PC-3 (cell line): ENCODE measurements around the gene MLXIPL. TPM values are rescaled to one million over a fixed set of nuclear protein-coding genes. Genes with fewer than 3 reads are reported as not detected.
A peak's percentile ranks its signal among the peaks of the same experiment; 100 is the strongest.

Experiments used
- ATAC-seq: fragments of 200-7000 bp; cut with Tn5 transposase; 2 replicates; pipeline ENCODE4 v1.9.1; 2020; ENCODE audit warnings: mild to moderate bottlenecking, moderate library complexity
- BruUV-seq: library from RNA; stranded (reverse); fragments of 400-500 nt; replicated peaks from 2 replicates; lab custom pipeline; 2021; lab: Mats Ljungman, UMichigan
- CTCF ChIA-PET: fragments of 300-600 bp; sonication (Branson Sonifier 250); formaldehyde crosslinking; loops from one replicate; lab custom pipeline; 2022; ENCODE audit warnings: antibody characterized with exemption; lab: Charles Lee
- POLR2A ChIA-PET: fragments of 300-600 bp; sonication (Branson Sonifier 250); formaldehyde crosslinking; loops from one replicate; lab custom pipeline; 2022; ENCODE audit warnings: antibody characterized with exemption; ENCODE audit not compliant: unreplicated experiment; lab: Charles Lee
- DNase-seq: peaks from one replicate; pipeline ENCODE4 v3.0.0-alpha.2; 2015
- H2AFZ ChIP-seq: fragments of 300-600 bp; sonication (generic); 2 replicates; pipeline ENCODE4 v1.6.0; 2016; ENCODE audit warnings: antibody characterized with exemption, low read length
- H3F3A ChIP-seq: fragments of 300-600 bp; sonication (generic); one replicate; pipeline ENCODE4 v1.6.0; 2017; ENCODE audit warnings: antibody characterized with exemption, low read length, control low read depth, mild to moderate bottlenecking; ENCODE audit not compliant: unreplicated experiment
- H3K27ac ChIP-seq: fragments of 300-600 bp; sonication (generic); 2 replicates; pipeline ENCODE4 v1.5.1; 2016; ENCODE audit warnings: mild to moderate bottlenecking, low read length
- H3K27me3 ChIP-seq: fragments of 300-600 bp; sonication (generic); 2 replicates; pipeline ENCODE4 v1.6.1; 2016; ENCODE audit warnings: low read length, mixed read lengths
- H3K36me3 ChIP-seq: fragments of 300-600 bp; sonication (generic); 2 replicates; pipeline ENCODE4 v1.6.1; 2016; ENCODE audit warnings: low read depth, mixed run types, low read length, mixed read lengths
- H3K4me1 ChIP-seq: fragments of 300-600 bp; sonication (generic); 2 replicates; pipeline ENCODE4 v1.5.1; 2016; ENCODE audit warnings: low read length; ENCODE audit not compliant: insufficient read depth
- H3K4me2 ChIP-seq: fragments of 300-600 bp; sonication (generic); 2 replicates; pipeline ENCODE4 v1.6.0; 2016; ENCODE audit warnings: low read length
- H3K4me3 ChIP-seq: fragments of 300-600 bp; sonication (generic); 2 replicates; pipeline ENCODE4 v1.5.1; 2016; ENCODE audit warnings: mild to moderate bottlenecking, low read length, mixed read lengths
- H3K79me2 ChIP-seq: fragments of 300-600 bp; sonication (generic); 2 replicates; pipeline ENCODE4 v1.6.1; 2017; ENCODE audit warnings: low read length, mixed read lengths
- H3K9ac ChIP-seq: fragments of 300-600 bp; sonication (generic); 2 replicates; pipeline ENCODE4 v1.6.0; 2016; ENCODE audit warnings: mild to moderate bottlenecking, low read length
- H3K9me2 ChIP-seq: fragments of 300-600 bp; sonication (generic); replicated peaks from 2 replicates; pipeline ENCODE4 v1.6.1; 2016; ENCODE audit warnings: mixed run types, low read length, mixed read lengths
- H3K9me3 ChIP-seq: fragments of 300-600 bp; sonication (generic); 2 replicates; pipeline ENCODE4 v1.6.1; 2016; ENCODE audit warnings: low read length, mixed read lengths
- H4K20me1 ChIP-seq: fragments of 300-600 bp; sonication (generic); 2 replicates; pipeline ENCODE4 v1.6.1; 2016; ENCODE audit warnings: low read length, mixed read lengths
- EZH2 ChIP-seq: fragments of 300-600 bp; sonication (generic); IDR thresholded peaks from one replicate; pipeline ENCODE4 v1.6.1; 2017; ENCODE audit warnings: antibody characterized with exemption, mild to moderate bottlenecking, low read length; ENCODE audit not compliant: unreplicated experiment
- EZH2phosphoT487 ChIP-seq: fragments of 300-600 bp; sonication (generic); IDR thresholded peaks from 2 replicates; pipeline ENCODE4 v1.6.1; 2018; ENCODE audit warnings: mild to moderate bottlenecking, antibody characterized with exemption, low read length, borderline replicate concordance
- intact Hi-C: fragments of 100-400 bp; cut with micrococcal nuclease; formaldehyde crosslinking; loops from 2 replicates; pipeline ENCODE4 v1.9.0; 2023
- total RNA-seq: library from RNA; depleted of rRNA; stranded (reverse); fragments of >200 nt; gene quantifications from 2 replicates; pipeline ENCODE4 v1.2.3, GENCODE V29; 2014
- TF ChIP-seq, protein P1 (sequence below): fragments of 300-600 bp; sonication (generic); conservative IDR thresholded peaks from 2 replicates; pipeline ENCODE4 v1.5.1; 2017; ENCODE audit warnings: antibody characterized with exemption, low read depth, mild to moderate bottlenecking, low read length

The MLXIPL gene
- total RNA-seq, 1 experiment from 2014 or later, result 4.7 TPM

DNA sequence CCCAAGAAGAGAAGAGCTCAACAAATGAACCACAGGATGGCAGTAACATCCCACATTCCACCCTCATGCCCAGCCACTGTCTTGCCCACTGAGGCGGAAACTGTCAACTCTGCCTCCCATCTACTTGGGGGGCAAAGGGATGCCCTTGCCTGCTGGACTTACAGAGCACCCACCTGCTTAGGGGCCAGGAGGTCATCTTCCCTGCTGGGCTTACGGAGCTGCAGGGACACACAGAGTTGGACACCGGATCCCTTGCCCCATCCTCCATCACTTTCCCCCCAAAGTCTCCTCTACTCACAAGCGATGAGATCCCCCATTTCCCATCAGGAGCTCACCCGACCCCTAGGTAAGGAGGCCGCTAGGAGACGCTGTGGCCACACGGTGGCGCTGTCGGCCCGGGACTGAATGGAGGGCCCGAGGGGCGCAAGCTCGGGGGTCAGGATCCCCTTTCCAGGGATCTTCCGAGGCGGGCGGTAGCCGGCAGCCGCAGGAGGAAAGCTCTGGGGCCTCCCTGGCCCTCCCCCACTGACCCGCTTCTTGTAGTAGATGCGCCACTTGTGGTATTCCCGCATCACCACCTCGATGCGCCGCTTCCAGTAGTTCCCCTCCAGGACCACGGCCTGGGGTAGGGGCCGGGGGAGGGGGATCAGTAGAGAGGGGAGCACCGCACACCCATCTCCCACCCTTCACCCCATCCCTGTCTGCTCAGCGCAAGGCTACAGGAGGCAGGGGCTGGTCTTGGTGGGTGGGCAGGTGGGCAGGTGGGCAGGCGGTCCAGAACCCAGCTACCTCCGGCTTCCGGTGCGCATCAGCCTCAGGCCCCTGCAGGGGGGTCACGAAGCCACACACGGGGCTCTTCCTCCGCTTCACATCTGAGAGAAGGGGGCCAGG, 17.3 kb downstream of the MLXIPL start:
- Histone ChIP-seq H3K4me2 (peak overlapping the region; percentile 13; the same call in 1 of the 2 replicates), H3K4me1 (no peaks in the 10 kb centered on the region), H3K9me3 (no peaks in the 10 kb centered on the region), H4K20me1 (no peaks in the 10 kb centered on the region), H3K9me2 (no peaks in the 10 kb centered on the region), H3K79me2 (no peaks in the 10 kb centered on the region), H3F3A (no peaks in the 10 kb centered on the region), H2AFZ (no peak overlapping the region), H3K4me3 (no peak overlapping the region), H3K27me3 (no peaks in the 10 kb centered on the region), H3K36me3 (no peaks in the 10 kb centered on the region), H3K27ac (no peak overlapping the region), H3K9ac (no peak overlapping the region)
- CTCF ChIA-PET, result interaction anchor here (0.5 to 1.9 kb wide), 8 partner anchors 10 to 346 kb away, joined by 3 to 13 read pairs (median 4); no protein-coding TSS in a partner anchor
- BruUV-seq, result no TSS peak
- ATAC-seq (peak; percentile 80), DNase-seq (peak; percentile 55)
- intact Hi-C loops, result loop anchor here (1.0 to 2.0 kb wide), 2 partner anchors 60 to 118 kb away; partner anchors contain the start of gene VPS37D
- TF ChIP-seq, protein P1, sequence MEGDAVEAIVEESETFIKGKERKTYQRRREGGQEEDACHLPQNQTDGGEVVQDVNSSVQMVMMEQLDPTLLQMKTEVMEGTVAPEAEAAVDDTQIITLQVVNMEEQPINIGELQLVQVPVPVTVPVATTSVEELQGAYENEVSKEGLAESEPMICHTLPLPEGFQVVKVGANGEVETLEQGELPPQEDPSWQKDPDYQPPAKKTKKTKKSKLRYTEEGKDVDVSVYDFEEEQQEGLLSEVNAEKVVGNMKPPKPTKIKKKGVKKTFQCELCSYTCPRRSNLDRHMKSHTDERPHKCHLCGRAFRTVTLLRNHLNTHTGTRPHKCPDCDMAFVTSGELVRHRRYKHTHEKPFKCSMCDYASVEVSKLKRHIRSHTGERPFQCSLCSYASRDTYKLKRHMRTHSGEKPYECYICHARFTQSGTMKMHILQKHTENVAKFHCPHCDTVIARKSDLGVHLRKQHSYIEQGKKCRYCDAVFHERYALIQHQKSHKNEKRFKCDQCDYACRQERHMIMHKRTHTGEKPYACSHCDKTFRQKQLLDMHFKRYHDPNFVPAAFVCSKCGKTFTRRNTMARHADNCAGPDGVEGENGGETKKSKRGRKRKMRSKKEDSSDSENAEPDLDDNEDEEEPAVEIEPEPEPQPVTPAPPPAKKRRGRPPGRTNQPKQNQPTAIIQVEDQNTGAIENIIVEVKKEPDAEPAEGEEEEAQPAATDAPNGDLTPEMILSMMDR, result peak; percentile 94
- TF ChIP-seq EZH2, result no peak
- no peak for TF ChIP-seq EZH2phosphoT487
- POLR2A ChIA-PET, result interaction anchor here (0.5 kb wide), 2 partner anchors 82 to 122 kb away, joined by 3 to 14 read pairs; no protein-coding TSS in a partner anchor

DNA sequence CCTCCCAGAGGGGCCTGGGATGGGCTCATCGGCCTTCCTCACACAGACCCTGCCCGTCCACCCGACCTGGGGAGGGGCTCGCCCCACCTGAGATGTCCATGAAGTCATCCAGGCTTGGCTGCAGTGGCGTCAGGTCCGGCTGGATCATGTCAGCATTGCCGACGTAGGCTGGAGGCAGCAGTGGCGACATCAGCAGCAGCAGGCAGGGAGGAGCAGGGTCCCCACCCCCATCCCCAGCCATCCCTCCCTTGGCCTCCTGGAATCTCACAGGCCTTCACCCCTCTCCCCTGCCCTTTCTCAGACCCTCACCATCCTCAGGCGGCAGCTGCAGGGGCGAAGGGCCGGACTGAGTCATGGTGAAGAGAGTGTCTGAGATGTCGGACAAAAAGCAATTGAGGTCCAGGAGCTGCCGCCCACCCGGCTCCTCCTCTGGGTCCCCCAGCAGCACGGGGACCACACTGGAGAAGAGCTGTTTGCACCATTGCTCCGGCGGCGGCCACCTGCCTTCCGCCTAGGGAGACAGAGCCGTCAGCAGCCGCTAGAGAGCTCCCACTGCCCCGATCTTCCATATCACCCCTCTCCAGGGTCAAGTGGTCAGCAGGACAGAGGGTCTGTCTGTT, 18.6 kb downstream of the MLXIPL start:
- BruUV-seq, result no TSS peak
- Histone ChIP-seq H3K4me1 (no peaks in the 10 kb centered on the region), H3K9ac (no peak overlapping the region), H3K4me3 (no peak overlapping the region), H3K4me2 (no peak overlapping the region), H2AFZ (no peak overlapping the region), H4K20me1 (no peaks in the 10 kb centered on the region), H3K79me2 (no peaks in the 10 kb centered on the region), H3F3A (no peaks in the 10 kb centered on the region), H3K9me2 (no peaks in the 10 kb centered on the region), H3K27ac (no peak overlapping the region), H3K36me3 (no peaks in the 10 kb centered on the region), H3K9me3 (no peaks in the 10 kb centered on the region), H3K27me3 (no peaks in the 10 kb centered on the region)
- DNase-seq, result no peak
- ATAC-seq, result no peak
- TF ChIP-seq, protein P1, result no peak
- TF ChIP-seq EZH2, result no peak
- CTCF ChIA-PET, result interaction anchor here (1.9 kb wide), 1 partner anchor 120 kb away, joined by 13 read pairs; no protein-coding TSS in a partner anchor
- POLR2A ChIA-PET, result no interaction called here
- intact Hi-C loops, result loop anchor here (2.0 kb wide), 1 partner anchor 61 kb away; the partner anchor contains the start of gene VPS37D
